ENCODE measurements around the gene PCSK2. TPM values are rescaled to one million over a fixed set of nuclear protein-coding genes. Genes with fewer than 3 reads are reported as not detected.

Gene PCSK2
- total RNA-seq, 1 donor from 2014 or later = 0.72 TPM

DNA sequence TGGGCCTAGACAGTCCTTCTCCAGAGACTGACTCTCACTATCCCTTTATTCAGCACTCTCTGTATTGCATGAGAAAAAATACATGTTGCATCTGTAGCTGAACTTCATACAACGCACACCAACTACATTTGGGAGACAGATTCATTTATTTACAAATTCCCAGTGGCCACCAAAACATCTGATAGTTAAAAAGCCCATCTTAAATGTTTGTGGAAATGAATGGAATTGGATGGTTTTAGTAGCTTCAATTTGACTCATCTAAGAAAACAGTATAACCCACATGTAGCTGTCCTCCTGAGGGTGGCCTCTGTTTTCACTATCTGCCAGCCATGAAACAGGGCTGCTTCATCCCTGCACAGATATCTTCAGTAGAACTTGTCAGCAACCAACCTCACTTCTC is 116.3 kb downstream of the PCSK2 start:
- DNase-seq = no peak

GRCh38 chr20:17343656-17344452 is 117.0 kb downstream of the PCSK2 start:
- peak; percentile 37 for DNase-seq

- DNase-seq = no peak
Observed at GRCh38 chr20:17344790-17345189, 118.0 kb downstream of the PCSK2 start.

DNA sequence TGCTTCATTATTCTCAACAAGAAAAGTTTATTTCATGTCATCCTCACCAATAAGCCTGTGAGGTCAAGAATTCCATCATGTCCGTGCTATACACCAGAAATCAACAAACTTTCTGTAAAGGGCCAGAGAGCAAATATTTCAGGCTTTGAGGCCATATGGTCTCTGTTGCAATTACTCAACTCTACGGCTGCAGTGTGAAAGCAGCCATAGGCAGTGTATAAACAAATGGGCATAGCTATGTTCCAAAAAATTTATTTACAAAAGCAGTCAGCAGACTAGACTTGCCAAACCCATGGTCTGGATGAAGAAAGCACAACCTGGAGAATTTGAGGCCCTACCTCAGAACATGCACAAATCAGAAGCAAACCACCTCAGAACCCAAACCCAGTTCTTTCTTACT is 118.5 kb downstream of the PCSK2 start:
- DNase-seq = no peak

DNA sequence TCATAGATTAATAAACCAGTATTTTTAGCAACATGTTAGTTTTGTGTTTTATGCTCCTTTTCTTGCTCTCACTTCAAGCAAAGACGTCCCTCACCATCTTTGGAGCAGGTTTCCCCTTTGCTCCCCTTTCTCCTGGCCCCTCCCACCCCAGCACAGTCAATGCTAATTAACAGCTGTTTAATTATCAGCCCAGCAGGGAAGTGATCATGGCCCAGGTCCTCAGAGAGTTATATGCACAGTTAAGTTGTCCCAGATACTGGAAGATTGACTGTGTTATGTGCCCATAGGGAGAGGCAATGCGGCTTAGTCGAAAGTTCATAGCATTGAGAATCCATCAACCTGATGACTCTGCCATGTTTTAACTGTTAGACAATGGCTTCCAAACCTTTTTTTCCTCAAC is 123.5 kb downstream of the PCSK2 start:
- no peak for DNase-seq

DNA sequence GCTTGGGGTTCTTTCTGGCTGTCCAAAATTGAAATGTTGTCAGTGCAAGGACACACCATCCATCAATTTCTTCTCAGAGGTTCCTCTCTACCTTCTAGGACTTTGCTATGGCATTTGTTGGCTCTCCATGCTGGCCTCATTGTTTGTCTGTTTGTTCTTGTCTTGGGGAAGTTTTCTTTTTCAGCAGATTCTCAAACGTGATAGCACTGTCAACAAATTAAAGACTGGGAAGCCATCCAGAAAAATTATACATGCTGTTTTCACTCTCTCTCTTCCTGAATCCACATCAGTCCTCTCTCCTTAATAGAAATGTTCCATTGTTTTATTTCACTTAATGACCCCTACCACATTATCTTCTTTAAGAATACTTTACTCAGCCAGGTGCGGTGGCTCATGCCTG is 130.4 kb downstream of the PCSK2 start:
- peak; percentile 29 for DNase-seq

DNA sequence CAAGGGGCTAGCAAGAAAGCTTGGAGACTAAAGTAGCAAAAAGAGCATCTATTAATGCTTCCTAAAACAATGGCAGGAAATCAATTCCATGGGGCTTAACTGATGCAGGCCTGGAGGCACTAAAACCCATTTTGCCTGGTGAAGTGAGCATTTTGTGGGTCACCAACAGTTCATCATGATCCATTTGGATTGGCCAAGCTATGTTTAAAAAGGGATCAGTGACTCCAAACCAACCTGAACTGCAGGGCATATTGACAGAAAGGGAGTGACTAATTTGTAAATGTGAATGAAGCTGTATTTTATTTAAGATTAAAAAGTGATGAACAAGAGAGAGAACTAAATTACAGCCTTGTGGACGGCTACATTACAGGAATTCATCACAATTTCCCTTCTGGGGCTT is 132.0 kb downstream of the PCSK2 start:
- peak; percentile 25 for DNase-seq

DNA sequence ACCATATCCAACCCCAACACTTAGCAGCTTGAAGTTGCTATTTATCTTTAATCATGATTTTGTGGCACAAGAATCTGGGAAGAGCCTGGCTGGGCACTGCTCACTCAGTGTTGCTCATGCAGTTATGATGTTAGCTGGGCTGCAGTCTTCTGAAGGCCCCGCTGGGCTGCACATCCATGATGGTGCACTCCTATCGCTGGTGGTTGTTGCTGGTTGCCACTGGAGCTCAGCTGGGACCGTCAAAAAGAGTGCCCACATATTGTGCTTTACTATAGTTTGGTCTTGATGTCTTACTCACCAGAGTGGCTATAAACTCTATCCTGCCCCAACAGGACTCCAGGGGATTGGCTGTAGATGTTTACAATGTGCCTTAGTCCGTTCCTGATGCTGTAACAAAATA is 137.8 kb downstream of the PCSK2 start:
- no peak for DNase-seq

- DNase-seq = no peak
Observed at GRCh38 chr20:17365831-17366230, 139.0 kb downstream of the PCSK2 start.

DNA sequence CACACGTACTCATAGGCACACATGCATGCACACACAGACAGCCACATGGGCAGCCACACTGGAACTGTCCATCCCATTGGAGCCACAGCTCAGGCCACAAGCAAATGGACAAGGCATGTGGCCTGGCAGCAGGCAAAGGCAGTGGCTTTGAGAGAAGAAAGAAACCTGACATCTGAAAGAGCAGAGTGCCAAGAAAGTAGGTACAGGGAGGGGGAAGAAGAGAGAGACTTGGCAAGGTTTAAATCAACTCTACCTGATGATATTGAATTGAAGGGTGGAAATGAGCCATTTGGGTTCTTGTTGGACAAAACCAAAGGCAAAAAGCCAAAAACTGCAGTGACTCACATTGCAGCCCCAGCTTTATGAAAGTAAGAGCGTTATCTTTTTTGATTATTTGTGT is 142.7 kb downstream of the PCSK2 start:
- no peak for DNase-seq

DNA sequence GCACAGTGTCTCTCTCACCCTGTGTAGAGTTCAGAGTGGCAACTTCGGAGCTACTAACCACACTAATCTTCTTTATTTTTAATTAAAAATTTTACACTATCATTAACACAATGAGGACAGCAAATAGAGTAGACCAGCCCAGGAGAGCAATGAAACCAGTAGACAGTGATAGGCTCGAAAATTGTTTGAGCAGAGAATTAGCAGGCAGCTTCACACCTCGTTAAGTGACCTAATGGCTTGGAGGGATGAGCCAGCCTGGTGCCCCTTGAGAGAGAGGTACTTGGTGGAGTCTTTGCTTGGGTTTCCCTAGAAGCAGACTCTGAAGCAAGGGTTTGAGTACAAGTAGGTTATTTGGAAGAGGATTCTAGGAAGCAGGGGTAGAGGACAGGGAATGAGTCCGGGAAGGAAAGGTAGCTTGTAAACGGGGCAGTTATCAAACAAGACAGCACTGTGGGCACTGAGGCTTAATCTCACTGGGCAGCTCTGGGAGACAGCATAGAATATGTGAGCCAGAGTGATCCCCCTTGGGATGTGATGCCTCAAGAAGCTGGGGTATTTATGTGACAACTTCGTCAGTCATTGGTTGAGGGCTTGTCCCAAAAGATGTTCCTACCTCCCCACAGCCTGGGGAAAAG is 146.1 kb downstream of the PCSK2 start:
- DNase-seq = no peak

- DNase-seq = no peak
Observed at GRCh38 chr20:17374086-17374485, 147.2 kb downstream of the PCSK2 start.

DNA sequence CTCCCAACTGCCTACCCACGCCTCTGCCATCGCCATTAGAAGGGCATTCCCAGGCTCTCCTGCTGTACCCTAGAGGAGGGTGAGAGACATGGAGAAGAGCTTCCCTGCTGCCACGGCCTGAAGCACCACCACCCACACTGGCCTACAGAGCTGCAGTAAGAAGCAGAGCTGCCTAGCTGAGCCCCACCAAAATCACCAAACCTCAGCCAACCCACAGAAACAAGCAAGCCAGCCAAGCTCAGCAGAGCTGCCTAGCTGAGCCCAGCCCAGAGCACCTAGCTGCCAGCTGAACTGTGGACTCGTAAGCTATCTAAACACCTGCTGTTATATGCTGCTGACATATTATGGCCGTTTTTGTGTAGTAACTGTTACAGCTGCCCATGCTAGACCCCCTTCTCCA is 149.2 kb downstream of the PCSK2 start:
- DNase-seq = no peak

DNA sequence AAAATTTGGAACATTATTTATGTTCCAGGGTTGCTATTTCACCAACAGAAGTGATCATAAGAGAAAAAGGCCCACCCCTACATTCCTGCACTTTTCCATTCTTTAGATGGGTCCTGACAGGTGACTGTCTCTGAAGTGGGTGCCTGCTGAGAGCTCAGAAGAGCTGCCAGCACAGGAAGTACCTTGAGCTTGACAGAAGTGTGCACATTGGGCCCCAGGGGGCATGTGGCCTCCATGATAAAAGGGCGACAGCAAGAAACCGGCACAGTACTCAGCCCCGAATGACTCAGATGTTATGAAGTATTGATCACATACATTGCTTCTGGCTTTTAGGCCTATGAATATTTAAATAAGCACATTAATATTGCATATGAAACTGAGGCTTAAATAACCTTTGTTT is 150.4 kb downstream of the PCSK2 start:
- no peak for DNase-seq

DNA sequence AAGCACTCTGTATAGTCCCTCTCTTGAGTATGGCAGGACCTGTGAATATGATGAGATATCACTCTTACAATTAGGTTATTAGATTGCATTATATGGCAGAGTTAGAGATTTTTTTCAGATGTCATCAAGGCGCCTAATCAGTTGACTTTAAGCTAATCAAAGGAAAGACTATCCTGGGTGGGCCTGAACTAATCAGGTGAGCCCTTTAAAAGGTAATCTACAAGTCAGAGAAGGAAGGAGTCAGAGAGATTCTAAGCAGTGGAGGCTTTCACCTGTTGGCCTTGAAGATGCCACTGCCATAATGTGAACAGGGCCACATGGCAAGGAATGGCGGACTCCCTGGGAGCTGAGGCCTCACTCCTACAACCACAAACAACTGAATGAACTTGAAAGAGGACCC is 152.8 kb downstream of the PCSK2 start:
- no peak for DNase-seq

DNA sequence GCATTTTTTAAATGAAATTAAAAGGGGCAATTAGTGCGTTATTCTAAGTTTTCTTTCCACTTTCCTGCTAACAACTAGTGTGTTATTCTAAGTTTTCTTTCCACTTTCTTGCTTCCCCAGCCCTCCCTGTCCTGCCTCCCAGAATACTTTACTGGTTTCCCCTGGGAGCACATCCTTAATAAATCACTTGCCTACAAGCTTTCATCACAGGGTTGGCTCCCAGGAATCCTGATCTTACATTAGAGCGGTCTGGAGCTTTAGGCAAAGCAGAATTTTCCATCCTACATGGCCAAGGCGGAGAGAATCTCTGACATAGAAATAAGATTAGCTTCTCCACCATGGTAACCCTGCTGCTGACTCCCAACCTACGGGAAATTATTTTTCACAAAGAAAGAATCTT is 154.0 kb downstream of the PCSK2 start:
- DNase-seq = no peak

- DNase-seq = no peak
Observed at GRCh38 chr20:17381724-17382123, 154.9 kb downstream of the PCSK2 start.

- DNase-seq = no peak
Observed at GRCh38 chr20:17385798-17386197, 159.0 kb downstream of the PCSK2 start.

DNA sequence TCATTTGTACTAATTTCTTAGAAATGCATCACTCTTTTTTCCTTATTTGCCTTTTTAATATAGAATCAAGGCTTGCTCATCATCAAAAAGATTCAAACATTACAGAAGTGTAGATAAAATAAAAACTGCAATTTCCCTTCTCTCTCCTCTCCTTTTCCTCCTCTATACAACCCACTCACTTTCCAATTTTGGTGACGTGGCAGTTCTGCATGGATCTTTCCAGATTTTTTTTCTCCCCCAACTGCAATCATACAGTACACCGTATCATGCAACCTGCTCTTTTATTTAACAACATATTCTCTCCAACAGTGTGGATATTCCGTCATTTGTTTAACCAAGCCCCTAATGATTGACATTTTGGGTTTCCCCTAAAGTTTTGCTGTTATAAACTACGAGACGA is 163.8 kb downstream of the PCSK2 start:
- no peak for DNase-seq

DNA sequence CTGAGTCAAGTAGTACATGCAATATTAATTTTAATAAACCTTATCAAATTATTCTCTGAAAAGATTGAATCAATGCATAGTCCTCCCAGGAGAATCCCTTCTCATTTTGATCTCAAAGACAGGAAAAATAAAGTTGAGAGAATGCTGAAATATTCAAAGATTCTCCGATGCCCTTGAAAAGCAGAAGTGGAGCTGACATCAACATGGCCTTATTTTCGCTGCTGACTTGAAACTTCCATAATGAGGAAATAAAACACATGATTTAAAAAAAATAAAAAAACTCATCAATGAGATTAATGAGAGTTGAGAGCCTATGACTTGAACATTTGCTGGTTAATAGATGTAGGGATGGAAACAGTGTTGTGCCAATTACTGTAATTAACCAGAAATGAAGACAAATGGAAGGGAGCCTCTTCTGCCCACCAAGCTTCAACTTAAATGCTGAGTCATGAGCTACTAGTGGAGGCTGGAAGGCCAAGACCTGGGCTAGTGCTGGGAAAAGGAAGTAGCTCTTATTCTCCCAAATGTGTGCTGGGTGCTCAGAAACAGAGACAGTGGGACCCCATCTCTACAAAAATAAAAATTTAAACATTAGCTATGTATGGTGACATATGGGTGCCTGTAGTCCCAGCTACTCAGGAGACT is 164.4 kb downstream of the PCSK2 start:
- DNase-seq = no peak

DNA sequence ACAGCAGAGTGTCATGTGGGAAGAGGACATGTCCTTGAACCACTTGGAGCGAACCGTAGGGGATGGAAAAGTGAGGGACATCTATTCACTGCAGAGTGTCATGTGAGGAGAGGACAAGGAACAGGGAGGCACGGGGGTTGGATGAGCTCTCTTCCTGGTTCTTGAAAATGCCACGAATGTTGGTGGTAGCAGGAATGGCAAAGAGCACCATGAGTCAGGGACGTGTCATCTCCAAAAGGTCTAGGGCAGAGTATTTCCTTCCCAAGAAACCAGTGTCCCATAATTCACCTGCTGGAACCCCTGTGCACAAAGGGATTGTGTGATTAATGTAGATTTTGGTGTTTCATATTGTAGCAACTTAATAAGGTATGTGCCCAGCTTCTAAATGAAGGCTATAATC is 167.6 kb downstream of the PCSK2 start:
- no peak for DNase-seq

DNA sequence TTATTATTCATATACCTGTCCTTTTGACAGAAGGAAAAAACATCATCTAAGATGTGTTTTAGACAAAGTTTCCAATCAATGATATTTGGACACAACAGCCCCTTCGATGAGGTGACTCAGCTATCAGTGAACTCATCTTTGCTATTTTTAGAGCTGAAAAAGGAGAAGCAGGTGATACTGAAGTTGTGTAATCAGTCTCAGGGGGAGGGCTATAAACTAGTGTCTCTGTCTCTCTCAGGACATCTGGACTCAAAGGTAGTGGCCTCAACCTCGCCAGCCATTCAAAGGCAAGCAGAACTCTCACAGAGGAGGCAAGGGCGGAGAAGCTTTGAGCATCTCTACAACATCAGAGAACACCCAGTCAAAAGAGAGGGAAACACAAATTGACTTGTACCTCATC is 168.9 kb downstream of the PCSK2 start:
- no peak for DNase-seq

DNA sequence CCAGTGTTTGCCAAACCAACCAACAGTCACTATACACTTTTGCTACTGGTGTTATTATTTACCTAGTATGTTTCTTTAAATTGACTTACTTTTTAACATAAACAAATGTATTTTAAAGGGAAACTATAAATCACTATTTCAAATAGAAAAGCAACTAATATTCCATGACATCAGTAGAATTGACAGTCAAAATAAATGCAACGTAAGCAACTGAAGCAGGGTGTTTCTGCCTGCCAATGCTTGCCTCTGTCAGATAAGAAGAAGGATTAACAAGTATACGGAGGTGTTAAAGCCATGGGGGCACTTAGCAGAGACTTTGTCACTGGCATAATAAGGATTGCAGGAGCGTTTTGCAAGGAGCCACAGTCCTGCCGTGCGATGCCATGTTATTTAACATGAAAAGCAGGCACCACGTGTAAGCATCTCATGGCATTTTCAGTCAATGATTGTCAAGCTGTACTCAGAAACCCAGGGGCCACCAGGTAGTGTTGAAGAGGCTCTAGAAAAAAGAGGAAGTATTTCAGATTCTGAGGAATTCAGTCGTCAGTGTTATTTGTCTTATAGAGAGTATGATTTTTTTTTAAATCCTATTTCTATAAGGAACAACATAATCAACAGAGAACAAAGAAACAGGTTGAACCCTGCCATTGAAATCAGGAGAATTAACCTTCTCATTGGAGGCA is 172.6 kb downstream of the PCSK2 start:
- no peak for DNase-seq
